GM19467 (cell line): ENCODE measurements around the gene NEUROD1.

Source experiments
- ATAC-seq: cut with Tn5 transposase; IDR thresholded peaks from one replicate; pipeline ENCODE4 v1.9.1; 2021; ENCODE audit warnings: mild to moderate bottlenecking, moderate library complexity; ENCODE audit not compliant: unreplicated experiment

The NEUROD1 gene

GRCh38 chr2:181643151-181643550 is 37.2 kb downstream of the NEUROD1 start:
- ATAC-seq = no peak

DNA sequence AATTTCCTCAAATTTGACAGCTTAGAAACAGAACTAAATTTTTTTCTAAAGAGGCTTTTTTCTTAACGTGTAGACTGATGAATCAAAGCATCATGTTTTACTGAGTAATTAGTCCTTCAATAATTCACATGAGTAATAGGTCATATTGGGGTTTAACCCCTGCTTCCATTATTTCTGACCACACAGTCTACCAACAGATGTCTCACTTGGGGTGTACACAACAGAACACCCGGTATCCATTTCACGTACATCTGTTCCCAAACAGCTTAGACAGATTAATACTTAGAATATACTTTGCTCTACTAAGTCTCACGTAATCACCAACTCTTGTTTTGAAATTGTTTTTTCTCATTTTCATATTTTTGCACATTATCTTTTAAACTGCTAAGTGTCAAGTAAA is 38.2 kb downstream of the NEUROD1 start:
- ATAC-seq = no peak

GRCh38 chr2:181639686-181640085 is 40.6 kb downstream of the NEUROD1 start:
- ATAC-seq = no peak

DNA sequence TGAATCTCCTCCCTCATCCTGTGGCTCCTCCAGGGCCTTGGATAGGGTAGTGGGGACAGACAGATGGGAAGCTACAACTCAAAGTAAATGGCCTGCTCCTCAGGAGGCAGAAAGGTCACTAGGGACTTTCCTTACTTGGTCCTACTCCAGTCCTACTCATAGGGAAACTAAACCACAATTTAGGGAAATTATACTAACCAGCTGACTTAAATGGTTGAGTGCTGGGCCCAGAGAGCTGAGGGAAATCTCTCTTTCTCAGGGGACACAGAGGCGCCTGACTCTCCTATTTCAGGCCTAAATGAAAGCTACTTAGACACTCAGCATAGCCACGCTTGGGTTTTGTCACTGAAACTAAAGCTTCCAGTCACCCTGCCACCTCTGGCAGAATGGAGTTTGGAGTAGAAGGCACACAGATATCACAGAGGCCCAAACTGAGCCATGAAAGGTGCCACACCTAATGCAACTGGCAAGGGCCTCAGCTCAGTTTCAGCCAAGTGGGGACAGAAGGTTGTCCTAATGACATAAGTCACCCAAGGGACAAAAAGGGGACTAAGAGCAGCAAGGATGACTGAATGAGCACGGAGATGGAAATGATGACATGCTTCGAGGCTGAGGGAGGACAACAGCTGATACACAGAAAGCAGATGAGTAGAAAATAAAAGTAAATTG is 47.5 kb downstream of the NEUROD1 start:
- ATAC-seq = peak; percentile 70

GRCh38 chr2:181628590-181629585 is 51.4 kb downstream of the NEUROD1 start:
- no peak for ATAC-seq

DNA sequence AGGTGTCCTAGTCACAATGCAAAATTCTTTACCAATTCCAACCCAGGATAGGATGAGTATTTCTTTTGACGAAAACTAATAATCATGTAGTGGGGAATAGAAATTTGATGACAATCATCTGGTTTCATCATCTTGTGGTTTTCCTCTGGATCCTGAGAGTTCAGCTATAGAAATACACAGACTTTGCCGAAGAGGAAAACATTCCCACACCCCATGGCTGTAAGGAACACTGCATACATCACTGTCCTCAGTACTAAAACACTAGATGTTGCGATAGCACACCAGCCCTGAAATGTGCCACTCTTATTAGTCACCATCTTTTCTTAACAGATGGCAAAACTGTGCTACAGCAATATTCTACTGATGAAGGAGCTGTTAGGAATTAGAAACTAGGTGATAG is 52.8 kb downstream of the NEUROD1 start:
- ATAC-seq = no peak

DNA sequence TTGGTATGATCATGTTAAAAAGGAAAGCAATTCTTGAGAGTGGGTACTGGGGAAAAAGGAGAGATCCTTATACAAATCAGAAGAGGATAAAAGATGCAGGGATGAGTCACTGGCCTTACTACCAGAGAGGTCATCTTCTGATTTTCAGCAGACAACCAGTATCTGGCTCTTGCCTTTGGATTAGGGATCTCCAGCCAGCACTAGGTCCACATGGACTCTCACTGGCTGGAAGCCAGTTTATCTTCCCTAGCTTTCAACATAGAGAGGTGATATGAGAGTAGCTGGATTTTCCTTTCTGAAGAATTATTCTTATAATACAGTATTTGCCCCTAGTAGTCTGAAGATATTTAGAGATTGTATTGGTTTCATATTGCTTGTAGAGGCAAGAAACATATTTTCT is 53.6 kb downstream of the NEUROD1 start:
- no peak for ATAC-seq
